Natural killer cell (primary cell): ENCODE results near the gene RERE. TPM values are rescaled to one million over a fixed set of nuclear protein-coding genes. Genes with fewer than 3 reads are reported as not detected.

Experiments used
- ATAC-seq, 3 donors: fragments of 150-1000 bp in 2 of 3; fragments of 200-7000 bp in 1 of 3; cut with Tn5 transposase; 1 replicate in 1 of 3; 2 replicates in 2 of 3; pipeline ENCODE4 v1.10.0; 2021; ENCODE audit warnings: mild to moderate bottlenecking in 2 of 3, moderate library complexity in 2 of 3
- DNase-seq, 2 donors: peaks; one replicate each; pipeline versions ENCODE4 v3.0.0 to v3.0.0-alpha.2; 2013 to 2021; ENCODE audit warnings: mixed read lengths in 1 of 2
- H3K27ac ChIP-seq: one replicate; pipeline ENCODE4 v1.5.1; 2013; ENCODE audit warnings: mild to moderate bottlenecking, low read length
- H3K27me3 ChIP-seq: one replicate; pipeline ENCODE4 v1.6.1; 2013; ENCODE audit warnings: low read length; ENCODE audit not compliant: control insufficient read depth, insufficient read depth
- H3K36me3 ChIP-seq: one replicate; pipeline ENCODE4 v1.6.1; 2013; ENCODE audit warnings: low read length; ENCODE audit not compliant: control insufficient read depth, insufficient read depth
- H3K4me1 ChIP-seq: one replicate; pipeline ENCODE4 v1.6.1; 2013; ENCODE audit warnings: low read length; ENCODE audit not compliant: control insufficient read depth, insufficient read depth
- H3K4me3 ChIP-seq: one replicate; pipeline ENCODE4 v1.5.1; 2013; ENCODE audit warnings: low read length
- H3K9me3 ChIP-seq: one replicate; pipeline ENCODE4 v1.6.1; 2013; ENCODE audit warnings: low read length; ENCODE audit not compliant: control insufficient read depth, insufficient read depth
- H3K27ac Mint-ChIP-seq, 2 donors: one replicate each; pipeline ENCODE4 v1.8.0; 2022; ENCODE audit warnings: mild to moderate bottlenecking in 2 of 2, mixed read lengths in 2 of 2, moderate library complexity in 1 of 2
- H3K27me3 Mint-ChIP-seq, 2 donors: one replicate each; pipeline ENCODE4 v1.8.0; 2022; ENCODE audit warnings: low read depth in 2 of 2, mixed read lengths in 2 of 2
- H3K36me3 Mint-ChIP-seq: one replicate; pipeline ENCODE4 v1.8.0; 2022; ENCODE audit warnings: mixed read lengths
- H3K4me1 Mint-ChIP-seq, 2 donors: one replicate each; pipeline ENCODE4 v1.8.0; 2022; ENCODE audit warnings: mixed read lengths in 2 of 2
- H3K4me3 Mint-ChIP-seq: one replicate; pipeline ENCODE4 v1.8.0; 2022; ENCODE audit warnings: mild to moderate bottlenecking, moderate library complexity, mixed read lengths
- H3K9me3 Mint-ChIP-seq, 2 donors: one replicate each; pipeline ENCODE4 v1.8.0; 2022; ENCODE audit warnings: mixed read lengths in 2 of 2
- WGBS: methylation state at CpG from one replicate; pipeline ENCODE4 v1.1.7; 2013; ENCODE audit warnings: missing lambda C conversion rate; ENCODE audit not compliant: insufficient coverage; 5-methylcytosine and 5-hydroxymethylcytosine counted together
- intact Hi-C: fragments of 100-400 bp; cut with micrococcal nuclease; formaldehyde crosslinking; loops from one replicate; pipeline ENCODE4 v1.14.2; 2022
- total RNA-seq, 4 donors: library from RNA; stranded (reverse); fragments of 120-200 nt in 1 of 4; gene quantifications; one replicate each; pipeline versions ENCODE4 v1.2.3 to v1.2.4, GENCODE V29; 2013 to 2022
- TF ChIP-seq, protein P1 (sequence below): fragments of 200-600 bp; IDR thresholded peaks from one replicate; pipeline ENCODE4 v1.8.0; 2022; ENCODE audit warnings: antibody characterized with exemption

The RERE gene
- total RNA-seq, 3 donors from 2014 or later (not counting 1 experiment from before 2014, with no cell fraction given), result 67.7 to 76.0 (median 73.0) TPM

DNA sequence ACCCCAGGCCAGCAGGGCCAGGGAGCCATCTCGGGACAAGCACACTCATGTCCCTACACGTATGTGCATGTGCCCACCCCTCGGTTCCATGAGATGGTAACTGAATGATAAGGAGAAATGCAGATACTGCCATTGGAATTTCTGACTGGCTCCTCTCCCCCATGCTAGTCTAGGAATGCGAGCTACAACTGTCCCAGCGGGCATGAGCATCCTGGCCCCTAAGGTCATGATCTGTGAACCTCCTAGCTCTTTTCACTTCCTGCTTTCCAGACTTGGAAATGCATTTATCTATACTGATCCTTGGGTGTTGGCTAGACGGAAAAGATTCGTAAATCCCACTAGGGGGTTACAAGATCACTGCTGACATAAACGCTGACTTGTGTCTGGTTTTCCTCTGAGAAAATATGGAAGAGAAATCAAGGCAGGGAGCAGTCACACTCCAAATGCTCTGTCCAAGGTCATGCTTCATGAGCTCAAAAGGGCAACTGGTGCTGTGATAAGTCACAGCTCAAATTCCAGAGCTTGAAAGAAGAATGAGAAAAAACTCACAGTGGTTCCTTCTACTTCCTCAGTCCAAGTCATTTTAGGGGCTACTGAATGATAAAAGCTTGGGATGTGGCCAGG, 449.8 kb downstream of the RERE start:
- no peak overlapping the region for H3K27ac ChIP-seq
- DNase-seq, result no peak
- Mint-ChIP-seq H3K4me3 (no peak overlapping the region), H3K36me3 (no peaks in the 10 kb centered on the region), H3K27me3 (no peaks in the 10 kb centered on the region), H3K9me3 (no peaks in the 10 kb centered on the region), H3K27ac (no peak overlapping the region), H3K4me1 (peaks cover 0 to 22% of the 10 kb centered on the region in 2 donors)
- H3K9me3 ChIP-seq, result no peaks in the 10 kb centered on the region
- no peak overlapping the region for H3K4me3 ChIP-seq
- intact Hi-C loops, result no loop called here
- no peaks in the 10 kb centered on the region for H3K4me1 ChIP-seq
- 99% methylated on average over 8 of the region's 8 CpGs for WGBS
- ATAC-seq, result no peak
- no peaks in the 10 kb centered on the region for H3K27me3 ChIP-seq
- peaks cover 27% of the 10 kb centered on the region for H3K36me3 ChIP-seq
- TF ChIP-seq, protein P1, sequence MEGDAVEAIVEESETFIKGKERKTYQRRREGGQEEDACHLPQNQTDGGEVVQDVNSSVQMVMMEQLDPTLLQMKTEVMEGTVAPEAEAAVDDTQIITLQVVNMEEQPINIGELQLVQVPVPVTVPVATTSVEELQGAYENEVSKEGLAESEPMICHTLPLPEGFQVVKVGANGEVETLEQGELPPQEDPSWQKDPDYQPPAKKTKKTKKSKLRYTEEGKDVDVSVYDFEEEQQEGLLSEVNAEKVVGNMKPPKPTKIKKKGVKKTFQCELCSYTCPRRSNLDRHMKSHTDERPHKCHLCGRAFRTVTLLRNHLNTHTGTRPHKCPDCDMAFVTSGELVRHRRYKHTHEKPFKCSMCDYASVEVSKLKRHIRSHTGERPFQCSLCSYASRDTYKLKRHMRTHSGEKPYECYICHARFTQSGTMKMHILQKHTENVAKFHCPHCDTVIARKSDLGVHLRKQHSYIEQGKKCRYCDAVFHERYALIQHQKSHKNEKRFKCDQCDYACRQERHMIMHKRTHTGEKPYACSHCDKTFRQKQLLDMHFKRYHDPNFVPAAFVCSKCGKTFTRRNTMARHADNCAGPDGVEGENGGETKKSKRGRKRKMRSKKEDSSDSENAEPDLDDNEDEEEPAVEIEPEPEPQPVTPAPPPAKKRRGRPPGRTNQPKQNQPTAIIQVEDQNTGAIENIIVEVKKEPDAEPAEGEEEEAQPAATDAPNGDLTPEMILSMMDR, result no peak

DNA sequence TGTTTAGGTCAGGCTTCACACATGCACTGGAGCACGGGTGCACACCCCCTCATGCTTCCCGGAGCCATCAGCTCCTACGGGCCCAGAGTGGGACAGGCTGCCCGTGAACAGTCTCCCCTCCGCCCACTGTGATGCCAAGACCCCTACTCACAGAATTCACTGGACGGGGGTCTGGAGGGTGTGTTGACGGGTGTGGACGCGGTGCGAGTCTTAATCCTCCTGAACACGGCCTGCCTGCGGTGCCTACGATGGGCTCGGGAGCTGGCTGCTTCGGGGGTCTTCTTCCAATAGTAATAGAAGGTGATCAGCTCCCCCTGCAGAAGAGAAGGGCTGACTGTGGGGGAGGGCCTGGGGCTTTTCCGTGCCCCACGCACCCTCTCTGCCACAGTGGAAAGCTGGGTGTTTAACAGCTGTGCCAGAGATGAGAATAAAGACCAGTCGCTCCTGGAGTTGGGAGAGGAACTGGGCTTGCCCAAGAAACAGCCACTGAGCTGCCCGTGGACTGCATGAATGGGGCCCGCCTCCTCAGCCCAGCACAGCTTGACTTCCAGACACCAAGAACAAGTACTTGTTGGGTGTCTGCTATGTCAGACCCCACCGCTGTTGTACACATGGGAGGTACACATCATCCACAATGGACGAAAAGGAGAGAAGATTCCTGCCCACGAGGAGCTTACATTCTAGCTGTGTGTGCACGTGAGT, 451.6 kb downstream of the RERE start:
- Mint-ChIP-seq H3K27me3 (no peaks in the 10 kb centered on the region), H3K4me3 (no peak overlapping the region), H3K4me1 (peaks cover 0 to 18% of the 10 kb centered on the region in 2 donors), H3K27ac (no peak overlapping the region), H3K36me3 (no peaks in the 10 kb centered on the region), H3K9me3 (no peaks in the 10 kb centered on the region)
- TF ChIP-seq, protein P1, result no peak
- peaks cover 40% of the 10 kb centered on the region for H3K36me3 ChIP-seq
- intact Hi-C loops, result no loop called here
- H3K27ac ChIP-seq, result no peak overlapping the region
- no peaks in the 10 kb centered on the region for H3K9me3 ChIP-seq
- 98% methylated on average over 24 of the region's 24 CpGs for WGBS
- no peak for DNase-seq
- H3K4me1 ChIP-seq, result no peaks in the 10 kb centered on the region
- H3K4me3 ChIP-seq, result no peak overlapping the region
- ATAC-seq, result no peak
- H3K27me3 ChIP-seq, result no peaks in the 10 kb centered on the region

DNA sequence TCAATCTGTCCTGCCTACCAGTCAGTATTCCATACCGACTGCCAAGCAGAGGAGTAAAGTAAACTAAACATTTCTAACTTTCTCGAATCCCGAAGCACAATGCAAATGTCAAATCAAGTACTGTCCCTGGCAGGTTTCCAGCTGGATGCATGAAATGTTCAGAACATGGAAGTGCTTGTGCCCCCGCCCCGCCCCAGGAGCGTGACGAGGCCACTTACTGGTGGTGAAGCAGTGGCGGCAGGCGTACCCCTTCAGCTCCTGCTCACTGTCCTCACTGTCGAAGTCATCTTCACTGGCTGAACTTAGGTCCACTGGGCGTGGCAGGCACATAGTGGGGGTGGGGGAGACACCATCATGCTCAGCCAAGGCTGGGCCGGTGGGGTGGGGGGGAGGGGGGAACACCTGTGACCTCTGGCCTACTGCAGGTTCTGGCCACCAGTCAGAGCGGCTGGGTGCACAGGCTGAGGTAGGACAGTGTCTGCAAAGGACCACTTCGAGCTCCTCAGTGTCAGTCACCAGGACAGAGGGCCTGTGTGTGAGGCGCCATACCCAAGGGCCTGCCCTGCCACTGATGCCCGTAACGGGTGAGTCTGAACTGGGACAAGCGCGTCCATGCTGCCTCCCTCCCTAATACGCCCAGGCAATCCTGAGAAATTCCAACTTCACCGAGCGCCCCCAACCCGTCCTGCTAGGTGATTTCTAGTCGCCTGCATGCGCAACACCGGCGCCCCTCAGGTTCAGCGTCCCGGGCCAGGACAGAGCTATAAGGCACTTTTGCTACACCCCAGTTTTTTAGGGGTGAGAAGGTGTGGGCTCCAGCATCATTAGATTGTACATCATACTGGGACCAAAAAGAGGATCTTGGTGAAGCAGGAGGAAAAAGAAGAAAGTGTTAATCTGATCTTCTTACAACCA, 452.7 kb downstream of the RERE start:
- no peak for DNase-seq
- Histone ChIP-seq H3K36me3 (peaks cover 42% of the 10 kb centered on the region), H3K27ac (no peak overlapping the region), H3K27me3 (no peaks in the 10 kb centered on the region), H3K4me3 (no peak overlapping the region), H3K9me3 (no peaks in the 10 kb centered on the region), H3K4me1 (no peaks in the 10 kb centered on the region)
- no peaks in the 10 kb centered on the region for H3K36me3 Mint-ChIP-seq
- no peak for ATAC-seq
- H3K27me3 Mint-ChIP-seq, result no peaks in the 10 kb centered on the region
- no peaks in the 10 kb centered on the region for H3K9me3 Mint-ChIP-seq
- 96% methylated on average over 29 of the region's 29 CpGs for WGBS
- H3K27ac Mint-ChIP-seq, result no peak overlapping the region
- intact Hi-C loops, result no loop called here
- TF ChIP-seq, protein P1, result no peak
- no peak overlapping the region for H3K4me3 Mint-ChIP-seq
- H3K4me1 Mint-ChIP-seq, result peaks cover 0 to 9% of the 10 kb centered on the region in 2 donors
